ENCODE data around the gene SLC26A1. TPM values are rescaled to one million over a fixed set of nuclear protein-coding genes. Genes with fewer than 3 reads are reported as not detected.

SLC26A1 gene
- total and polyA plus RNA-seq, 2 of the 13 experiments (the other 11 are each of a cell fraction or from before 2014, with no cell fraction given), result 5.4 to 22.9 TPM

DNA sequence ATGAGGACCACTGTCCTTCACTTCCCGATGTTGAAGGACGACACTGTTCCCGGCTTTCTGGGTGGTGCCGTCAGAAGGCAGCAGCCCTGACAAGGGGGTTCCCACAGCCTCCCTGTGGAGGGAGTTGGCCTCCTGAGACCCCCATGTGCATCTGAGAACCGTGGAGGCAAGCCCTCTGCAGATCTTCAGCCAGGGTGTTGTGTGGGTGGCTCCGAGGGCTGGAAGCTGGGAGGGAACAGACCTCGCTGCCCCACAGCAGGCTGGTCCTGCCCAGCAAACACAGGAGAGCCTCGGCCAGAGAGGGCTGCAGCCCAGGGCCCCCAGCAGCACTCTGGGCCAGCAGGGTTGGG is 36.0 kb downstream of the SLC26A1 start:
- intact Hi-C loops (cut with micrococcal nuclease; ENCODE audit: unreplicated experiment), result no loop called here
- BruUV-seq (replicated peaks), result no TSS peak
- H4K20me1 ChIP-seq (ENCODE audit: insufficient read depth, low read length), result no peaks in the 10 kb centered on the region
- H3K27me3 ChIP-seq (ENCODE audit: control insufficient read depth in 1 of 2, insufficient read depth in 2 of 2, low read length in 2 of 2), result no peaks in the 10 kb centered on the region
- H3K4me2 ChIP-seq (ENCODE audit: low read depth, low read length), result no peak overlapping the region
- FAIRE-seq, result no peak
- H3K9ac ChIP-seq (ENCODE audit: insufficient read depth, low read depth, low read length), result no peak overlapping the region
- no peak overlapping the region for H2AFZ ChIP-seq (ENCODE audit: low read length)
- 64% methylated on average over 4 of the region's 8 CpGs for WGBS (ENCODE audit: low lambda C conversion rate)
- no peak overlapping the region for H3K27ac ChIP-seq (ENCODE audit: extremely low read length, insufficient read depth, low read length)
- no peaks in the 10 kb centered on the region for H3K36me3 ChIP-seq (replicated peaks in 1 of 2; ENCODE audit: control insufficient read depth in 1 of 2, insufficient read depth in 2 of 2, low read length in 2 of 2)
- H3K79me2 ChIP-seq (ENCODE audit: insufficient read depth, low read length), result no peaks in the 10 kb centered on the region
- H3K9me3 ChIP-seq (ENCODE audit: low read length), result no peaks in the 10 kb centered on the region
- no peaks in the 10 kb centered on the region for H3K4me1 ChIP-seq (ENCODE audit: insufficient read depth, low read length)
- no peak for DNase-seq (ENCODE audit: low spot score)
- ChIA-PET CTCF (ENCODE audit: low intra/inter-chr PET ratio, low total read pairs) (no interaction called here), POLR2A (no interaction called here)
- no peak overlapping the region for H3K4me3 ChIP-seq (replicated peaks in 1 of 3; ENCODE audit: insufficient read depth in 1 of 3, low read depth in 2 of 3, low read length in 3 of 3)
- no peak for ATAC-seq
- in situ Hi-C loops (cut with HindIII; ENCODE audit: extremely low pct_ligation_motif_present, low pct_unique_long_range_greater_than_20kb), result no loop called here
- TF ChIP-seq, protein P1, sequence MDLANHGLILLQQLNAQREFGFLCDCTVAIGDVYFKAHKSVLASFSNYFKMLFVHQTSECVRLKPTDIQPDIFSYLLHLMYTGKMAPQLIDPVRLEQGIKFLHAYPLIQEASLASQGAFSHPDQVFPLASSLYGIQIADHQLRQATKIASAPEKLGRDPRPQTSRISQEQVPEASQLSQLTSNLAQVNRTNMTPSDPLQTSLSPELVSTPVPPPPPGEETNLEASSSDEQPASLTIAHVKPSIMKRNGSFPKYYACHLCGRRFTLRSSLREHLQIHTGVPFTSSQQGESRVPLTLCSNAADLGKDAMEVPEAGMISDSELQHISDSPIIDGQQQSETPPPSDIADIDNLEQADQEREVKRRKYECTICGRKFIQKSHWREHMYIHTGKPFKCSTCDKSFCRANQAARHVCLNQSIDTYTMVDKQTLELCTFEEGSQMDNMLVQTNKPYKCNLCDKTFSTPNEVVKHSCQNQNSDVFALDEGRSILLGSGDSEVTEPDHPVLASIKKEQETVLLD (CRISPR knock-in tag; IDR thresholded peaks at IDR 0.05; ENCODE audit: low read depth), result no peak
- TF ChIP-seq ZNF326 (CRISPR knock-in tag; IDR thresholded peaks at IDR 0.05; ENCODE audit: borderline replicate concordance) (no peak), TAF1 (CRISPR knock-in tag; IDR thresholded peaks at IDR 0.05) (no peak), NPAS2 (CRISPR knock-in tag; IDR thresholded peaks at IDR 0.05; ENCODE audit: borderline replicate concordance) (no peak), CC2D1A (CRISPR knock-in tag; IDR thresholded peaks at IDR 0.05) (no peak), RXRB (CRISPR knock-in tag; IDR thresholded peaks at IDR 0.05; ENCODE audit: borderline replicate concordance) (no peak), NRL (CRISPR knock-in tag; IDR thresholded peaks at IDR 0.05; ENCODE audit: borderline replicate concordance) (no peak), NONO (IDR thresholded peaks at IDR 0.05) (no peak), NONO (CRISPR knock-in tag; conservative IDR thresholded peaks at IDR 0.05) (no peak), ZNF788 (CRISPR knock-in tag; IDR thresholded peaks at IDR 0.05; ENCODE audit: borderline replicate concordance) (no peak)
- TF ChIP-seq, protein P2, sequence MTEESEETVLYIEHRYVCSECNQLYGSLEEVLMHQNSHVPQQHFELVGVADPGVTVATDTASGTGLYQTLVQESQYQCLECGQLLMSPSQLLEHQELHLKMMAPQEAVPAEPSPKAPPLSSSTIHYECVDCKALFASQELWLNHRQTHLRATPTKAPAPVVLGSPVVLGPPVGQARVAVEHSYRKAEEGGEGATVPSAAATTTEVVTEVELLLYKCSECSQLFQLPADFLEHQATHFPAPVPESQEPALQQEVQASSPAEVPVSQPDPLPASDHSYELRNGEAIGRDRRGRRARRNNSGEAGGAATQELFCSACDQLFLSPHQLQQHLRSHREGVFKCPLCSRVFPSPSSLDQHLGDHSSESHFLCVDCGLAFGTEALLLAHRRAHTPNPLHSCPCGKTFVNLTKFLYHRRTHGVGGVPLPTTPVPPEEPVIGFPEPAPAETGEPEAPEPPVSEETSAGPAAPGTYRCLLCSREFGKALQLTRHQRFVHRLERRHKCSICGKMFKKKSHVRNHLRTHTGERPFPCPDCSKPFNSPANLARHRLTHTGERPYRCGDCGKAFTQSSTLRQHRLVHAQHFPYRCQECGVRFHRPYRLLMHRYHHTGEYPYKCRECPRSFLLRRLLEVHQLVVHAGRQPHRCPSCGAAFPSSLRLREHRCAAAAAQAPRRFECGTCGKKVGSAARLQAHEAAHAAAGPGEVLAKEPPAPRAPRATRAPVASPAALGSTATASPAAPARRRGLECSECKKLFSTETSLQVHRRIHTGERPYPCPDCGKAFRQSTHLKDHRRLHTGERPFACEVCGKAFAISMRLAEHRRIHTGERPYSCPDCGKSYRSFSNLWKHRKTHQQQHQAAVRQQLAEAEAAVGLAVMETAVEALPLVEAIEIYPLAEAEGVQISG (CRISPR knock-in tag; IDR thresholded peaks at IDR 0.05), result no peak
- TF ChIP-seq, protein P3, sequence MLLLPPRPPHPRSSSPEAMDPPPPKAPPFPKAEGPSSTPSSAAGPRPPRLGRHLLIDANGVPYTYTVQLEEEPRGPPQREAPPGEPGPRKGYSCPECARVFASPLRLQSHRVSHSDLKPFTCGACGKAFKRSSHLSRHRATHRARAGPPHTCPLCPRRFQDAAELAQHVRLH (CRISPR knock-in tag; IDR thresholded peaks at IDR 0.05; ENCODE audit: borderline replicate concordance, low read depth), result no peak
- TF ChIP-seq, protein P4, sequence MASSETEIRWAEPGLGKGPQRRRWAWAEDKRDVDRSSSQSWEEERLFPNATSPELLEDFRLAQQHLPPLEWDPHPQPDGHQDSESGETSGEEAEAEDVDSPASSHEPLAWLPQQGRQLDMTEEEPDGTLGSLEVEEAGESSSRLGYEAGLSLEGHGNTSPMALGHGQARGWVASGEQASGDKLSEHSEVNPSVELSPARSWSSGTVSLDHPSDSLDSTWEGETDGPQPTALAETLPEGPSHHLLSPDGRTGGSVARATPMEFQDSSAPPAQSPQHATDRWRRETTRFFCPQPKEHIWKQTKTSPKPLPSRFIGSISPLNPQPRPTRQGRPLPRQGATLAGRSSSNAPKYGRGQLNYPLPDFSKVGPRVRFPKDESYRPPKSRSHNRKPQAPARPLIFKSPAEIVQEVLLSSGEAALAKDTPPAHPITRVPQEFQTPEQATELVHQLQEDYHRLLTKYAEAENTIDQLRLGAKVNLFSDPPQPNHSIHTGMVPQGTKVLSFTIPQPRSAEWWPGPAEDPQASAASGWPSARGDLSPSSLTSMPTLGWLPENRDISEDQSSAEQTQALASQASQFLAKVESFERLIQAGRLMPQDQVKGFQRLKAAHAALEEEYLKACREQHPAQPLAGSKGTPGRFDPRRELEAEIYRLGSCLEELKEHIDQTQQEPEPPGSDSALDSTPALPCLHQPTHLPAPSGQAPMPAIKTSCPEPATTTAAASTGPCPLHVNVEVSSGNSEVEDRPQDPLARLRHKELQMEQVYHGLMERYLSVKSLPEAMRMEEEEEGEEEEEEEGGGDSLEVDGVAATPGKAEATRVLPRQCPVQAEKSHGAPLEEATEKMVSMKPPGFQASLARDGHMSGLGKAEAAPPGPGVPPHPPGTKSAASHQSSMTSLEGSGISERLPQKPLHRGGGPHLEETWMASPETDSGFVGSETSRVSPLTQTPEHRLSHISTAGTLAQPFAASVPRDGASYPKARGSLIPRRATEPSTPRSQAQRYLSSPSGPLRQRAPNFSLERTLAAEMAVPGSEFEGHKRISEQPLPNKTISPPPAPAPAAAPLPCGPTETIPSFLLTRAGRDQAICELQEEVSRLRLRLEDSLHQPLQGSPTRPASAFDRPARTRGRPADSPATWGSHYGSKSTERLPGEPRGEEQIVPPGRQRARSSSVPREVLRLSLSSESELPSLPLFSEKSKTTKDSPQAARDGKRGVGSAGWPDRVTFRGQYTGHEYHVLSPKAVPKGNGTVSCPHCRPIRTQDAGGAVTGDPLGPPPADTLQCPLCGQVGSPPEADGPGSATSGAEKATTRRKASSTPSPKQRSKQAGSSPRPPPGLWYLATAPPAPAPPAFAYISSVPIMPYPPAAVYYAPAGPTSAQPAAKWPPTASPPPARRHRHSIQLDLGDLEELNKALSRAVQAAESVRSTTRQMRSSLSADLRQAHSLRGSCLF (CRISPR knock-in tag; IDR thresholded peaks at IDR 0.05; ENCODE audit: borderline replicate concordance), result no peak
- TF ChIP-seq, protein P5, sequence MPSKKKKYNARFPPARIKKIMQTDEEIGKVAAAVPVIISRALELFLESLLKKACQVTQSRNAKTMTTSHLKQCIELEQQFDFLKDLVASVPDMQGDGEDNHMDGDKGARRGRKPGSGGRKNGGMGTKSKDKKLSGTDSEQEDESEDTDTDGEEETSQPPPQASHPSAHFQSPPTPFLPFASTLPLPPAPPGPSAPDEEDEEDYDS (CRISPR knock-in tag; IDR thresholded peaks at IDR 0.05), result no peak

All from HepG2 (cell line).